CD8-positive, alpha-beta memory T cell (primary cell): ENCODE results near the gene RAB43. TPM values are rescaled to one million over a fixed set of nuclear protein-coding genes. Genes with fewer than 3 reads are reported as not detected.

Experiments
- CTCF ChIA-PET: fragments of 350-600 bp; sonication (Branson Sonifier 250); formaldehyde crosslinking; loops from one replicate; lab custom pipeline; 2021; ENCODE audit warnings: antibody characterized with exemption; lab: Charles Lee
- POLR2A ChIA-PET: fragments of 350-600 bp; sonication (Branson Sonifier 250); formaldehyde crosslinking; loops from one replicate; lab custom pipeline; 2021; ENCODE audit warnings: antibody characterized with exemption; lab: Charles Lee
- DNase-seq, 5 donors: peaks; one replicate each; pipeline versions ENCODE4 v3.0.0 to v3.0.0-alpha.2; 2020 to 2022; ENCODE audit warnings: mixed read lengths in 1 of 5
- H3K27ac ChIP-seq: one replicate; pipeline ENCODE4 v1.7.0; 2013; ENCODE audit warnings: low read depth, mild to moderate bottlenecking, low read length, moderate library complexity
- H3K27me3 ChIP-seq: 2 replicates; pipeline ENCODE4 v1.7.0; 2013; ENCODE audit warnings: low read length, mild to moderate bottlenecking; ENCODE audit not compliant: insufficient read depth, poor library complexity, severe bottlenecking
- H3K36me3 ChIP-seq: 2 replicates; pipeline ENCODE4 v1.7.0; 2013; ENCODE audit warnings: mild to moderate bottlenecking, low read length, moderate library complexity; ENCODE audit not compliant: insufficient read depth
- H3K4me1 ChIP-seq: 2 replicates; pipeline ENCODE4 v1.7.0; 2013; ENCODE audit warnings: mild to moderate bottlenecking, low read length, moderate library complexity; ENCODE audit not compliant: insufficient read depth
- H3K4me3 ChIP-seq: 2 replicates; pipeline ENCODE4 v1.7.0; 2013; ENCODE audit warnings: mild to moderate bottlenecking, low read length
- H3K9me3 ChIP-seq: 2 replicates; pipeline ENCODE4 v1.7.0; 2013; ENCODE audit warnings: mild to moderate bottlenecking, low read length
- H3K27ac Mint-ChIP-seq, 8 donors: one replicate each; pipeline ENCODE4 v1.8.0; 2020 to 2021; ENCODE audit warnings: mixed read lengths in 8 of 8, mild to moderate bottlenecking in 6 of 8, inconsistent platforms in 3 of 8, moderate library complexity in 3 of 8
- H3K27me3 Mint-ChIP-seq, 2 donors: one replicate each; pipeline ENCODE4 v1.8.0; 2020 to 2021; ENCODE audit warnings: mixed read lengths in 2 of 2, mild to moderate bottlenecking in 1 of 2, moderate library complexity in 1 of 2
- H3K36me3 Mint-ChIP-seq, 3 donors: one replicate each; pipeline ENCODE4 v1.8.0; 2020 to 2021; ENCODE audit warnings: mixed read lengths in 3 of 3, inconsistent platforms in 1 of 3, mild to moderate bottlenecking in 1 of 3
- H3K4me1 Mint-ChIP-seq, 3 donors: one replicate each; pipeline ENCODE4 v1.8.0; 2020 to 2021; ENCODE audit warnings: mixed read lengths in 3 of 3, inconsistent platforms in 1 of 3, mild to moderate bottlenecking in 1 of 3
- H3K4me3 Mint-ChIP-seq, 7 donors: one replicate each; pipeline ENCODE4 v1.8.0; 2020 to 2021; ENCODE audit warnings: mixed read lengths in 7 of 7, mild to moderate bottlenecking in 6 of 7, moderate library complexity in 4 of 7, inconsistent platforms in 2 of 7
- H3K9me3 Mint-ChIP-seq, 5 donors: one replicate each; pipeline ENCODE4 v1.8.0; 2020 to 2022; ENCODE audit warnings: mixed read lengths in 5 of 5, mild to moderate bottlenecking in 3 of 5, moderate library complexity in 2 of 5, inconsistent platforms in 1 of 5
- polyA plus RNA-seq: library from polyadenylated mRNA; unstranded; fragments of 300-500 nt; fragmentation: Illumina TruSeq; gene quantifications from one replicate; pipeline ENCODE4 v1.2.3, GENCODE V29; 2021
- total RNA-seq, 2 experiments: library from RNA; stranded (reverse); gene quantifications; one replicate each; pipeline ENCODE4 v1.2.3, GENCODE V29; 2021

RAB43 gene
- total and polyA plus RNA-seq, 3 experiments from 2014 or later: 14.9 to 28.6 (median 22.9) TPM

DNA sequence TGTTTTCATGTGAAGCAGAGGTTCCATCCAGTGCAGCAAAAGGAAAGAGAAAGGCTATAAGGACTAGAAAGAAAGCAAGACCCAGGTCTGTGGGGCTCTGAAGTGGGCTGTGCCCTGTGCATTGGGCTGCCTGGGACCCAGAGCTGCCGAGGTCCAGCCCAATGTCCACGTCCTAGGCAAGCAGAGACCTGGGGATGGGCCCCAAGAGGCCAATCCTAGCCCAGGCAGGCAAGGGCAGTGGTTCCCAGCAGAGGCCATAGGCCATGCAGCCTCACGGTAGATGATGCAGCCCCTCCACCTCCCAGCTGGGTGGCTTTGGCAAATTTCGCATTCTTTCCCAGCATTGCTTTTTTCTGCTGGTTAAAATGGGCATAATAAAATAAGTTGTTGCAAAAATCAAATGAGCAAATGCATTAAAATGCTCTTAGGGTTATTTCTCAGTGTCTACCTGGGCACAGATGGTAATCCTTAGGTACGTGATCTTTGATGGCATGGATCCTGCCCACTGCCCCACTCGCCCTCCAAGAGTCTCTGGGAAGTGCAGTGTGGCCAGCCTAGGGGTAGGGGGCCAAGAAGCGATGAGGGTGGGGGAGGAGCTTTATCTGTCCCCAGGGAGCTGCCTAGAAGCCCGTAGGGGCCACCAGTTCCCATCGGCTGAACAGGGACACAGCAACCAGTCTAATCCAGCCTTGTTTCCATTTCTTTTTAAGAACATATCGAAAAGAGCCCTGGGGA is 83.3 kb downstream of the RAB43 start:
- Histone ChIP-seq H3K36me3 (no peaks in the 10 kb centered on the region), H3K4me3 (no peak overlapping the region), H3K27me3 (no peaks in the 10 kb centered on the region), H3K9me3 (no peaks in the 10 kb centered on the region), H3K27ac (no peak overlapping the region), H3K4me1 (peaks cover 10% of the 10 kb centered on the region)
- Mint-ChIP-seq H3K9me3 (no peaks in the 10 kb centered on the region), H3K27me3 (peaks cover 10 to 32% of the 10 kb centered on the region in 2 donors), H3K4me3 (peak overlapping the region in 1 of 7 donors; percentile 51), H3K27ac (no peak overlapping the region), H3K4me1 (peaks cover 0 to 10% (median 6%) of the 10 kb centered on the region in 3 donors), H3K36me3 (peaks cover 0 to 14% (median 0%) of the 10 kb centered on the region in 3 donors)
- ChIA-PET POLR2A (no interaction called here), CTCF (interaction anchor here (1.2 to 1.4 kb wide), 3 partner anchors 11 to 68 kb away, joined by 3 to 5 read pairs (median 4); no protein-coding TSS in a partner anchor)
- no peak for DNase-seq

Other genes with a start within 250 kb of the RAB43 start
- 10 to 100 TPM; 50.5 to 51.2 TPM for gene ACAD9, start 242.2 kb downstream of the RAB43 start, total RNA-seq
- gene ACAD9, start 242.2 kb downstream of the RAB43 start, polyA plus RNA-seq: 19.8 TPM
- gene CFAP92, start 127.7 kb downstream of the RAB43 start, total RNA-seq: under 1 TPM in 1 of 2 experiments, not detected in 1; 0.13 TPM
- gene CFAP92, start 127.7 kb downstream of the RAB43 start, polyA plus RNA-seq: 0.24 TPM
- gene EFCC1, start 120.5 kb downstream of the RAB43 start, total RNA-seq: under 1 TPM in 1 of 2 experiments, not detected in 1; 0.11 TPM
- 0.22 TPM for gene EFCC1, start 120.5 kb downstream of the RAB43 start, polyA plus RNA-seq
- not detected for gene GP9, start 61.0 kb downstream of the RAB43 start, total RNA-seq
- not detected for gene GP9, start 61.0 kb downstream of the RAB43 start, polyA plus RNA-seq
- gene ISY1, start 39.3 kb upstream of the RAB43 start, total RNA-seq: 10 to 100 TPM; 84.6 to 94.7 TPM
- gene ISY1, start 39.3 kb upstream of the RAB43 start, polyA plus RNA-seq: 91.6 TPM
- gene CNBP, start 62.1 kb upstream of the RAB43 start, total RNA-seq: 100 to 1,000 TPM; 474 to 487 TPM
- gene CNBP, start 62.1 kb upstream of the RAB43 start, polyA plus RNA-seq: 931 TPM
- 100 to 1,000 TPM; 134 to 136 TPM for gene COPG1, start 127.8 kb upstream of the RAB43 start, total RNA-seq
- 101 TPM for gene COPG1, start 127.8 kb upstream of the RAB43 start, polyA plus RNA-seq
- gene HMCES, start 157.1 kb upstream of the RAB43 start, total RNA-seq: 10 to 100 TPM; 64.3 to 64.6 TPM
- 97.9 TPM for gene HMCES, start 157.1 kb upstream of the RAB43 start, polyA plus RNA-seq